Testis (tissue), 2 donors: Measurements from ENCODE around the gene ADAM21.

Experiments used
- POLR2A ChIP-seq: fragments of 450-650 bp; IDR thresholded peaks from one replicate; pipeline ENCODE4 v1.6.1; 2017; ENCODE audit warnings: antibody characterized with exemption, mild to moderate bottlenecking, moderate library complexity
- TF ChIP-seq, protein P1 (sequence below), 3 experiments: fragments of 450-650 bp in 2 of 3; fragments of 200-600 bp in 1 of 3; sonication (generic) in 1 of 3; IDR thresholded peaks; one replicate each; pipeline ENCODE4 v1.5.1; 2016 to 2019; ENCODE audit warnings: antibody characterized with exemption in 3 of 3, mild to moderate bottlenecking in 2 of 3, moderate library complexity in 1 of 3

DNA sequence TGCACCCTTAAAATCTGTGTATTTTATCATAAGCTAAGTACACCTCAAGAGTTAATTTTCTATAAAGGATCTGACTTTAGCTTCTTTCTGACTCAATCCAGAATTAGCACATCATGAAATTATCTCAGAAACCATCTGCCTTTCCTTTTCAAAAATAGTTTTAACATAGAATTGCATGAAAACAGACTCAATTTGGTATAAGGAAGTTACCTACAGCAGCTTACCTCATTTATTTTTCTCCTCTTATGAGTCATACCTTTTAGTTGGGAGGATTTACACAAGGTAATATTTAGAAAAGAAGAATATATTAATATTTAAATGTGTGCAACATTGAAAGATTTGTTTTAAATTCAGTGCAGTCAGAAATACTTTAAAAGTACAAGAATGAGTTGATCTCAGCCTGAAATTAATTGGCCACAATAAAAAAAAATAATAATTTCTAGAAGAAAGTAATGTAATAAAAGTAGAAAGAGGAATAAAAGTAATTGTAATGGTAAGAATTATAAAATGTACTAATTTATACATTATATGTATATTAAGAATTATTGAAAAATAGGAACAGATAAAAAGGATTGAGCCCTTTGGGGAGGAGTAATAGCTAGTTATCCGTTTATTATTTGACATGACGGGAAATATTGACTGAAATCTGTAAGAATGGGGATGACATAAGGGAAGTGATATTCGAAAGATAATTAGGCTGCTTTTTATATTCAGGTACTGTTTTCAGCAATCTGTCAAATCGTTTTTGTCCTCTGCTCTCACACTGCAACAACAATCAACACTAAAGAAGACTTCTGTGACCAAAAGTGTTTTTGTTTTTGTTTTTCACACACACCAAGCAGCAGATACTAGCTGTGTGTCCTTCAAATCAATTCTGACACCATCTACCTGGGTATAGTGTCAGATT lies 20.5 kb downstream of the ADAM21 start:
- TF ChIP-seq, protein P1, sequence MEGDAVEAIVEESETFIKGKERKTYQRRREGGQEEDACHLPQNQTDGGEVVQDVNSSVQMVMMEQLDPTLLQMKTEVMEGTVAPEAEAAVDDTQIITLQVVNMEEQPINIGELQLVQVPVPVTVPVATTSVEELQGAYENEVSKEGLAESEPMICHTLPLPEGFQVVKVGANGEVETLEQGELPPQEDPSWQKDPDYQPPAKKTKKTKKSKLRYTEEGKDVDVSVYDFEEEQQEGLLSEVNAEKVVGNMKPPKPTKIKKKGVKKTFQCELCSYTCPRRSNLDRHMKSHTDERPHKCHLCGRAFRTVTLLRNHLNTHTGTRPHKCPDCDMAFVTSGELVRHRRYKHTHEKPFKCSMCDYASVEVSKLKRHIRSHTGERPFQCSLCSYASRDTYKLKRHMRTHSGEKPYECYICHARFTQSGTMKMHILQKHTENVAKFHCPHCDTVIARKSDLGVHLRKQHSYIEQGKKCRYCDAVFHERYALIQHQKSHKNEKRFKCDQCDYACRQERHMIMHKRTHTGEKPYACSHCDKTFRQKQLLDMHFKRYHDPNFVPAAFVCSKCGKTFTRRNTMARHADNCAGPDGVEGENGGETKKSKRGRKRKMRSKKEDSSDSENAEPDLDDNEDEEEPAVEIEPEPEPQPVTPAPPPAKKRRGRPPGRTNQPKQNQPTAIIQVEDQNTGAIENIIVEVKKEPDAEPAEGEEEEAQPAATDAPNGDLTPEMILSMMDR (IDR thresholded peaks at IDR 0.05): no peak
- no peak for TF ChIP-seq POLR2A
